ENCODE measurements around the gene SLC66A2. TPM values are rescaled to one million over a fixed set of nuclear protein-coding genes. Genes with fewer than 3 reads are reported as not detected.

The SLC66A2 gene
- total RNA-seq, 1 donor = 35.8 TPM

DNA sequence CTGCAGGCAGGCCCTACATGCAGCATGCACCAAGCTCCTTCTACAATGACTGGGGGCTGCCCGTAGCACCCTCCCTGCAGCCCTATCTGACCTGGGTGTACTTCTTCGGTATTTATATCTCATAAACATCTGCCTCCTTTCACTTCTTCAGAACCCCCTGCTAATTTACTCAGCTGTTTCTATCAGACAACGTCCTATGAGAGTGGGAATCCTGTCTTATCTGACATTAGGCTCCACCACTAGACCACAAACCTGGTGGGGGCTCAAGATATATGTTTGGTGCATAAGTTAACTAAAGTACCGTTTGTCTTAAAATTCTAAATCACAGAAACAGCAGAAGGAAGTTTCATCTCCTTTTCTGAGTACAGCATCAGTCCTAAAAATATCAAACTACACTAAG, 23.6 kb upstream of the SLC66A2 start:
- H3K79me2 ChIP-seq (ENCODE audit: insufficient read depth, low read length) = peaks cover 90% of the 10 kb centered on the region
- DNase-seq (ENCODE audit: insufficient read length, low spot score, missing footprints) = no peak
- no peaks in the 10 kb centered on the region for H3K9me3 ChIP-seq (ENCODE audit: low read depth, low read length)
- peaks cover 66% of the 10 kb centered on the region for H4K20me1 ChIP-seq (ENCODE audit: insufficient read depth, low read length)
- H3K27me3 ChIP-seq (ENCODE audit: insufficient read depth, low read length) = no peaks in the 10 kb centered on the region
- H3K4me3 ChIP-seq (ENCODE audit: insufficient read depth, low read length) = no peak overlapping the region
- H3K4me1 ChIP-seq (ENCODE audit: insufficient read depth, low read length) = no peaks in the 10 kb centered on the region
- H3K36me3 ChIP-seq (ENCODE audit: insufficient read depth, low read length) = peaks cover 61% of the 10 kb centered on the region
- H3K27ac ChIP-seq (ENCODE audit: low read depth, low read length) = no peak overlapping the region
- TF ChIP-seq, protein P1, sequence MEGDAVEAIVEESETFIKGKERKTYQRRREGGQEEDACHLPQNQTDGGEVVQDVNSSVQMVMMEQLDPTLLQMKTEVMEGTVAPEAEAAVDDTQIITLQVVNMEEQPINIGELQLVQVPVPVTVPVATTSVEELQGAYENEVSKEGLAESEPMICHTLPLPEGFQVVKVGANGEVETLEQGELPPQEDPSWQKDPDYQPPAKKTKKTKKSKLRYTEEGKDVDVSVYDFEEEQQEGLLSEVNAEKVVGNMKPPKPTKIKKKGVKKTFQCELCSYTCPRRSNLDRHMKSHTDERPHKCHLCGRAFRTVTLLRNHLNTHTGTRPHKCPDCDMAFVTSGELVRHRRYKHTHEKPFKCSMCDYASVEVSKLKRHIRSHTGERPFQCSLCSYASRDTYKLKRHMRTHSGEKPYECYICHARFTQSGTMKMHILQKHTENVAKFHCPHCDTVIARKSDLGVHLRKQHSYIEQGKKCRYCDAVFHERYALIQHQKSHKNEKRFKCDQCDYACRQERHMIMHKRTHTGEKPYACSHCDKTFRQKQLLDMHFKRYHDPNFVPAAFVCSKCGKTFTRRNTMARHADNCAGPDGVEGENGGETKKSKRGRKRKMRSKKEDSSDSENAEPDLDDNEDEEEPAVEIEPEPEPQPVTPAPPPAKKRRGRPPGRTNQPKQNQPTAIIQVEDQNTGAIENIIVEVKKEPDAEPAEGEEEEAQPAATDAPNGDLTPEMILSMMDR (IDR thresholded peaks at IDR 0.05; ENCODE audit: extremely low read depth, low read depth, low read length) = no peak
- no peak overlapping the region for H3K4me2 ChIP-seq (ENCODE audit: insufficient read depth, low read length)
- no peak overlapping the region for H2AFZ ChIP-seq (ENCODE audit: low read length)

DNA sequence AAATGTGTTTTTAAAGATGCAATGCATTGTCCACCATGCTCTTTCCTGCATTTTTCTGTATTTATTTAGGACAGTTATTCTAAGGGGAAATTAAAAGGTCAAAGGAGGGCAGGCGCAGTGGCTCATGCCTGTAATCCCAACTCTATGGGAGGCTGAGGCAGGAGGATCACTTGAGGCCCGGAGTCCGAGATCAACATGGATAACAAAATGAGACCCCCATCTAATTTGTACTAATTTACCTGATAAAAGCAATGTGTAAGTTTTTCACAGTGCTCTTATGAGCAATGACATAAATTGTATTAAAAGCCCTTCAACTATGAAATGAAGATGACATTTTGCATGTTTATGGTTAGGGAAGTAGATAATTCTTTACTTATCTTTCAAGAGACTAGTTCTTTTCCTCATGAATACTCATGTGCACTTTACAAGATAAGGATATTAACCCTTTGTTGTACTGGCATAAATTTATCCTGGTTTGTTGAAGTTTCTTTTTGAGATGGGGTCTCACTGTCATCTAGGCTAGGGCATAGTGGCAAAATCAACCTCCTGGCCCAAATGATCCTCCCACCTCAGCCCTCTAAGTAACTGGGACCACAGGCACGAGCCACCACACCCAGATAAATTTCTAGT, 22.7 kb upstream of the SLC66A2 start:
- Histone ChIP-seq H3K27me3 (ENCODE audit: insufficient read depth, low read length) (no peaks in the 10 kb centered on the region), H2AFZ (ENCODE audit: low read length) (no peak overlapping the region), H3K36me3 (ENCODE audit: insufficient read depth, low read length) (peaks cover 62% of the 10 kb centered on the region), H3K27ac (ENCODE audit: low read depth, low read length) (no peak overlapping the region), H3K4me2 (ENCODE audit: insufficient read depth, low read length) (no peak overlapping the region), H3K4me3 (ENCODE audit: insufficient read depth, low read length) (no peak overlapping the region), H3K79me2 (ENCODE audit: insufficient read depth, low read length) (peaks cover 85% of the 10 kb centered on the region), H3K9me3 (ENCODE audit: low read depth, low read length) (no peaks in the 10 kb centered on the region), H3K4me1 (ENCODE audit: insufficient read depth, low read length) (no peaks in the 10 kb centered on the region), H4K20me1 (ENCODE audit: insufficient read depth, low read length) (peaks cover 64% of the 10 kb centered on the region)
- DNase-seq (ENCODE audit: insufficient read length, low spot score, missing footprints) = no peak
- TF ChIP-seq, protein P1 (IDR thresholded peaks at IDR 0.05; ENCODE audit: extremely low read depth, low read depth, low read length) = no peak

DNA sequence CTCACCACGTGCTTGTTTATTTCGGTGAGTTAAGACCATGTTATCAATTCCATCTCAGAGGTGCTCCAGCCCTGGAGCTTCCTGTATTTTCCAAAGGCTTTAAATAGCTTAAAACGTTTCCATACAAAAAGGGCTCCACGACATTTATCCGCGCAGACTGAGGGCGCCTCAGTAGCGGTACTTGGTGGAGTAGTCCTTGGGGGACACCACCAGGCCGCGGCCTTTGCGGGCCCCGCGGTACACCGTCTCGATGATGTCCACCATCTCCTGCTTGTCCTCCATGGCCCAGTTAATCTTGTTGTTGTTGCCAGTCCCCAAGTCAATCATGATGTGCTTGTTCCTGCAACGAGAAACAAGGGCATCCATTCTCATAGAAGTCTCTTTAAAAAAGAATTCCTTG, 22.1 kb upstream of the SLC66A2 start:
- Histone ChIP-seq H2AFZ (ENCODE audit: low read length) (no peak overlapping the region), H3K36me3 (ENCODE audit: insufficient read depth, low read length) (peaks cover 62% of the 10 kb centered on the region), H3K4me1 (ENCODE audit: insufficient read depth, low read length) (no peaks in the 10 kb centered on the region), H3K4me3 (ENCODE audit: insufficient read depth, low read length) (no peak overlapping the region), H4K20me1 (ENCODE audit: insufficient read depth, low read length) (peaks cover 58% of the 10 kb centered on the region), H3K79me2 (ENCODE audit: insufficient read depth, low read length) (peaks cover 79% of the 10 kb centered on the region), H3K27ac (ENCODE audit: low read depth, low read length) (no peak overlapping the region), H3K9me3 (ENCODE audit: low read depth, low read length) (no peaks in the 10 kb centered on the region), H3K4me2 (ENCODE audit: insufficient read depth, low read length) (no peak overlapping the region), H3K27me3 (ENCODE audit: insufficient read depth, low read length) (no peaks in the 10 kb centered on the region)
- TF ChIP-seq, protein P1 (IDR thresholded peaks at IDR 0.05; ENCODE audit: extremely low read depth, low read depth, low read length) = no peak
- no peak for DNase-seq (ENCODE audit: insufficient read length, low spot score, missing footprints)

DNA sequence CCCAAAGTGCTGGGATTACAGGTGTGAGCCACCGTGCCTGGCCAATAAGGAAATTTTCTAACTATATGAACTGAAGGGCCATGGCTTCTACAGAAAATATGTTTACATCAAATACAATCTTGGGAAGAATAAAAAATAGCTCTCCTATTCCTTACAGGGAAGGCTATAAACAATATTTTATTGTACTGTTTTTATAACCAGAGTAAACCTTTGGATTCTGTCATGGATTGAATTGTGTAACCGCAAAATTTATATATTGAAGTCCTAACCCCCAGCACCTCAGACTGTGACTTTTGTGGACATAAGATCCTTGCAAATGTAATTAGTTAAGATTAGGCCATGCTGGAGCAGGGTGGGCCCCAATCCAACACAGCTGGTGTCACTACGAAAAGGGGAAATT, 21.3 kb upstream of the SLC66A2 start:
- H3K36me3 ChIP-seq (ENCODE audit: insufficient read depth, low read length) = peaks cover 67% of the 10 kb centered on the region

More for the DNA sequence above, 21.3 kb upstream of the SLC66A2 start:
- Histone ChIP-seq H3K4me2 (ENCODE audit: insufficient read depth, low read length) (no peak overlapping the region), H3K9me3 (ENCODE audit: low read depth, low read length) (no peaks in the 10 kb centered on the region), H3K27ac (ENCODE audit: low read depth, low read length) (no peak overlapping the region), H4K20me1 (ENCODE audit: insufficient read depth, low read length) (peaks cover 52% of the 10 kb centered on the region), H2AFZ (ENCODE audit: low read length) (no peak overlapping the region), H3K4me1 (ENCODE audit: insufficient read depth, low read length) (no peaks in the 10 kb centered on the region), H3K4me3 (ENCODE audit: insufficient read depth, low read length) (no peak overlapping the region), H3K79me2 (ENCODE audit: insufficient read depth, low read length) (peaks cover 72% of the 10 kb centered on the region), H3K27me3 (ENCODE audit: insufficient read depth, low read length) (no peaks in the 10 kb centered on the region)
- no peak for DNase-seq (ENCODE audit: insufficient read length, low spot score, missing footprints)
- TF ChIP-seq, protein P1 (IDR thresholded peaks at IDR 0.05; ENCODE audit: extremely low read depth, low read depth, low read length) = no peak

All from osteoblast (primary cell).